NCI-H128 (cell line): ENCODE measurements around the gene YBEY.
A peak's percentile ranks its signal among the peaks of the same experiment; 100 is the strongest.
"Not testable (repeated sequence)": the region's sequence is repeated elsewhere in the genome, so short reads cannot be mapped to it uniquely, and the experiment has no call there.

ENCODE experiments used
- DNase-seq: peaks from one replicate; lab custom pipeline; 2025; ENCODE audit not compliant: unreplicated experiment; lab: John Stamatoyannopoulos, UW

Gene YBEY

GRCh38 chr21:46285761-46286647, at the start of gene YBEY:
TSS of gene YBEY (plus strand) at chr21:46286342. CDS start at chr21:46286914, 572 bp downstream.
- peak; percentile 72 for DNase-seq

- DNase-seq: no peak
Measured at GRCh38 chr21:46237474-46237873, 48.7 kb upstream of the YBEY start.

GRCh38 chr21:46239817-46240325, 46.3 kb upstream of the YBEY start:
- no peak for DNase-seq

- DNase-seq: not testable (repeated sequence)
Measured at GRCh38 chr21:46241577-46241976, 44.6 kb upstream of the YBEY start.

- no peak for DNase-seq
Measured at GRCh38 chr21:46243325-46243724, 42.8 kb upstream of the YBEY start.

- no peak for DNase-seq
Measured at GRCh38 chr21:46243960-46244361, 42.2 kb upstream of the YBEY start.

GRCh38 chr21:46244602-46245001, 41.5 kb upstream of the YBEY start:
- no peak for DNase-seq

GRCh38 chr21:46245213-46245915, 40.8 kb upstream of the YBEY start:
- no peak for DNase-seq

GRCh38 chr21:46246345-46246744, 39.8 kb upstream of the YBEY start:
- no peak for DNase-seq

GRCh38 chr21:46247699-46248421, 38.3 kb upstream of the YBEY start:
- no peak for DNase-seq

- DNase-seq: no peak
Measured at GRCh38 chr21:46248422-46248782, 37.7 kb upstream of the YBEY start.

- DNase-seq: no peak
Measured at GRCh38 chr21:46248827-46249226, 37.3 kb upstream of the YBEY start.

- no peak for DNase-seq
Measured at GRCh38 chr21:46250146-46250725, 35.9 kb upstream of the YBEY start.

- DNase-seq: no peak
Measured at GRCh38 chr21:46252840-46253239, 33.3 kb upstream of the YBEY start.

GRCh38 chr21:46253610-46254124, 32.5 kb upstream of the YBEY start:
- no peak for DNase-seq

- no peak for DNase-seq
Measured at GRCh38 chr21:46254208-46254975, 31.8 kb upstream of the YBEY start.

GRCh38 chr21:46255166-46255565, 31.0 kb upstream of the YBEY start:
- no peak for DNase-seq

GRCh38 chr21:46255758-46256337, 30.3 kb upstream of the YBEY start:
- DNase-seq: no peak

GRCh38 chr21:46256501-46256994, 29.6 kb upstream of the YBEY start:
- no peak for DNase-seq
